Neural progenitor cell (in vitro differentiated cells): ENCODE measurements around the gene LRP1.

Experiments
- CTCF ChIP-seq: fragments of 200-600 bp; sonication (generic); IDR thresholded peaks from 2 replicates; pipeline ENCODE4 v1.5.1; 2017; ENCODE audit warnings: antibody characterized with exemption, mild to moderate bottlenecking
- EZH2 ChIP-seq: fragments of 200-600 bp; sonication (generic); IDR thresholded peaks from 2 replicates; pipeline ENCODE4 v1.6.1; 2017; ENCODE audit warnings: antibody characterized with exemption, mild to moderate bottlenecking, moderate library complexity

- no peak for TF ChIP-seq EZH2
- TF ChIP-seq CTCF: no peak
Measured at GRCh38 chr12:57159311-57159710, 31.0 kb downstream of the LRP1 start.
